Esophagus muscularis mucosa (tissue), 4 donors: Measurements from ENCODE around the gene ARHGEF38. TPM values are rescaled to one million over a fixed set of nuclear protein-coding genes. Genes with fewer than 3 reads are reported as not detected.

ENCODE experiments used
- DNase-seq: peaks from one replicate; pipeline ENCODE4 v3.0.0-alpha.2; 2017; ENCODE audit errors: extremely low spot score
- H3K27ac ChIP-seq, 4 donors: fragments of 200-600 bp; sonication (generic); replicated peaks in 1 of 4; 1 replicate in 3 of 4; 2 replicates in 1 of 4; pipeline ENCODE4 v1.5.1; 2016 to 2019; ENCODE audit warnings: mild to moderate bottlenecking in 1 of 4
- H3K27me3 ChIP-seq, 4 donors: fragments of 200-600 bp; sonication (generic); one replicate each; pipeline versions ENCODE4 v1.5.1 to v1.6.0; 2016 to 2019
- H3K36me3 ChIP-seq, 4 donors: fragments of 200-600 bp; sonication (generic); one replicate each; pipeline ENCODE4 v1.5.1; 2016 to 2019
- H3K4me1 ChIP-seq, 4 donors: fragments of 200-600 bp; sonication (generic); one replicate each; pipeline ENCODE4 v1.5.1; 2016 to 2019
- H3K4me3 ChIP-seq, 4 donors: fragments of 200-600 bp; sonication (generic); 1 replicate in 2 of 4; 2 replicates in 2 of 4; pipeline ENCODE4 v1.5.1; 2016 to 2019; ENCODE audit warnings: mild to moderate bottlenecking in 4 of 4, moderate library complexity in 1 of 4
- H3K9me3 ChIP-seq, 4 donors: fragments of 200-600 bp; sonication (generic); 1 replicate in 3 of 4; 2 replicates in 1 of 4; pipeline ENCODE4 v1.5.1; 2016 to 2019
- EP300 ChIP-seq: sonication (generic); formaldehyde crosslinking; IDR thresholded peaks from one replicate; pipeline ENCODE4 v1.6.1; 2017; ENCODE audit warnings: antibody characterized with exemption
- POLR2A ChIP-seq: fragments of 450-650 bp; IDR thresholded peaks from one replicate; pipeline ENCODE4 v1.6.1; 2017; ENCODE audit warnings: antibody characterized with exemption, moderate library complexity, mild to moderate bottlenecking, low read depth
- POLR2AphosphoS5 ChIP-seq, 2 donors: sonication (generic); formaldehyde crosslinking; IDR thresholded peaks; one replicate each; pipeline ENCODE4 v1.6.1; 2017; ENCODE audit warnings: antibody characterized with exemption in 2 of 2
- WGBS: methylation state at CpG from one replicate; pipeline ENCODE4 v1.1.5; 2018; 5-methylcytosine and 5-hydroxymethylcytosine counted together
- intact Hi-C: fragments of 100-400 bp; cut with DNase I; formaldehyde crosslinking; loops from one replicate; pipeline ENCODE4 v1.15.1; 2023
- total RNA-seq, 4 donors: library from RNA; depleted of rRNA; stranded (reverse); fragments of >200 nt; gene quantifications; one replicate each; pipeline versions ENCODE4 v1.1.0 to v1.2.1, GENCODE V29; 2016
- TF ChIP-seq, protein P1 (sequence below), 3 experiments: fragments of 200-600 bp in 2 of 3; fragments of 450-650 bp in 1 of 3; sonication (generic) in 2 of 3; IDR thresholded peaks; one replicate each; pipeline ENCODE4 v1.5.1; 2017 to 2019; ENCODE audit warnings: antibody characterized with exemption in 3 of 3, mild to moderate bottlenecking in 2 of 3, moderate library complexity in 1 of 3

Gene ARHGEF38, protein sequence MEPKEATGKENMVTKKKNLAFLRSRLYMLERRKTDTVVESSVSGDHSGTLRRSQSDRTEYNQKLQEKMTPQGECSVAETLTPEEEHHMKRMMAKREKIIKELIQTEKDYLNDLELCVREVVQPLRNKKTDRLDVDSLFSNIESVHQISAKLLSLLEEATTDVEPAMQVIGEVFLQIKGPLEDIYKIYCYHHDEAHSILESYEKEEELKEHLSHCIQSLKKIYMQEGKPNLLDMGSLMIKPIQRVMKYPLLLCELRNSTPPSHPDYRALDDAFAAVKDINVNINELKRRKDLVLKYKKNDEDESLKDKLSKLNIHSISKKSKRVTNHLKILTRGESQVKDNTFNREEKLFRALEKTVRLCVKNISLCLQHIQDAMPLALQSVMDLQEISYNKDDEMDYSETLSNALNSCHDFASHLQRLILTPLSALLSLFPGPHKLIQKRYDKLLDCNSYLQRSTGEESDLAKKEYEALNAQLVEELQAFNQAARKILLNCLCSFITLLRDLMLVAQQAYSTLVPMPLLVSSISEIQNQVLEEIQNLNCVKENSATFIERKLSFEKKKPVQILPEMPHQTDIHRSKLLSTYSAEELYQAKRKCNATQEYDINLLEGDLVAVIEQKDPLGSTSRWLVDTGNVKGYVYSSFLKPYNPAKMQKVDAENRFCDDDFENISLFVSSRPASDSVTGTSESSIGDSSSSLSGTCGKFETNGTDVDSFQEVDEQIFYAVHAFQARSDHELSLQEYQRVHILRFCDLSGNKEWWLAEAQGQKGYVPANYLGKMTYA
- under 1 TPM in 1 of 4 donors, not detected in 3; 0.29 TPM for total RNA-seq

DNA sequence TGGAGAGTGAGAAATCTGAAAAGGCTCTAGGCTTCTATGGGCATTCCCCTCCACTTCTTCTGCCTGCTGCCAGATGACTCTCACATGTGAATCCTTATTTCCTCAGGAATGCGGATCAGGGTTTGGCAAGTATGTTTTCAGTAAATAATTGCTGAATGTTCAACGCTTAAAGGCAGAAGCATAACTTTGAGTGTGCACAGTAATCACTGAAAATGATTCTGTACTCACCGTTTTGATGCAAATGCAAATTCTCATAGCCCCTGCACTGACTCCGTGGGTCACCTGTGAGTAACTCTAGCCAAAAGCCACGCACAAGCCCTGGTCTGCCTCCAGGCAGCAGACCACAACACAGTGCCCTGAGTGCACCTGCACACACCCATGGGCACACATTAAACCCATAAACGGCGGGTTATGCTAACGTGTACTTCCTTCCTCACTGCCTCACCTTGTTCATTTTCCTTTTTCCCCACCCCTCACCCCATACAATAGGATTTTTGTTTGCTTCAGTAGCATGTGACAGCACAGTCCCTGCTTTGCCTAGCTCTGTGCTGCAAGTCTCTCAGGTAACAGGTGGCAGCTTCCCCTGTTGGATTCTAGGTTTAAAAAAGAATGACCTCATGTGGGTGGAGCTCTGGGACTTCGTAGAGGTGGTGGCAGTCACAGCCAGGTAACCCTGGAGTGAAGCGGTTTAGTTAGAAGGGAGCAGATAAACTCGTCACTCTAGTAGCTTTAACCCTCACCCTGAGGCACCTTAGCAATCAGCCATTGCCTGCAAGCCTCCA lies at the start of gene ARHGEF38:
TSS of gene ARHGEF38 (plus strand) at position 656 of the 782 bp plus-strand sequence. CDS start 146 bp downstream, outside the sequence.
- TF ChIP-seq EP300 (no peak), POLR2AphosphoS5 (IDR thresholded peaks at IDR 0.05) (no peak), POLR2A (no peak)
- TF ChIP-seq, protein P1, sequence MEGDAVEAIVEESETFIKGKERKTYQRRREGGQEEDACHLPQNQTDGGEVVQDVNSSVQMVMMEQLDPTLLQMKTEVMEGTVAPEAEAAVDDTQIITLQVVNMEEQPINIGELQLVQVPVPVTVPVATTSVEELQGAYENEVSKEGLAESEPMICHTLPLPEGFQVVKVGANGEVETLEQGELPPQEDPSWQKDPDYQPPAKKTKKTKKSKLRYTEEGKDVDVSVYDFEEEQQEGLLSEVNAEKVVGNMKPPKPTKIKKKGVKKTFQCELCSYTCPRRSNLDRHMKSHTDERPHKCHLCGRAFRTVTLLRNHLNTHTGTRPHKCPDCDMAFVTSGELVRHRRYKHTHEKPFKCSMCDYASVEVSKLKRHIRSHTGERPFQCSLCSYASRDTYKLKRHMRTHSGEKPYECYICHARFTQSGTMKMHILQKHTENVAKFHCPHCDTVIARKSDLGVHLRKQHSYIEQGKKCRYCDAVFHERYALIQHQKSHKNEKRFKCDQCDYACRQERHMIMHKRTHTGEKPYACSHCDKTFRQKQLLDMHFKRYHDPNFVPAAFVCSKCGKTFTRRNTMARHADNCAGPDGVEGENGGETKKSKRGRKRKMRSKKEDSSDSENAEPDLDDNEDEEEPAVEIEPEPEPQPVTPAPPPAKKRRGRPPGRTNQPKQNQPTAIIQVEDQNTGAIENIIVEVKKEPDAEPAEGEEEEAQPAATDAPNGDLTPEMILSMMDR (IDR thresholded peaks at IDR 0.05), result no peak
- no peaks in the 10 kb centered on the region for H3K4me1 ChIP-seq
- no peak within 1 kb of the TSS for H3K27ac ChIP-seq
- no peak within 1 kb of the TSS for H3K4me3 ChIP-seq
- no peaks in the 10 kb centered on the region for H3K36me3 ChIP-seq
- no peaks in the 10 kb centered on the region for H3K9me3 ChIP-seq
- intact Hi-C loops, result no loop called here
- no peaks in the 10 kb centered on the region for H3K27me3 ChIP-seq
- WGBS, result 52% methylated on average over 11 of the region's 11 CpGs
- no peak for DNase-seq

DNA sequence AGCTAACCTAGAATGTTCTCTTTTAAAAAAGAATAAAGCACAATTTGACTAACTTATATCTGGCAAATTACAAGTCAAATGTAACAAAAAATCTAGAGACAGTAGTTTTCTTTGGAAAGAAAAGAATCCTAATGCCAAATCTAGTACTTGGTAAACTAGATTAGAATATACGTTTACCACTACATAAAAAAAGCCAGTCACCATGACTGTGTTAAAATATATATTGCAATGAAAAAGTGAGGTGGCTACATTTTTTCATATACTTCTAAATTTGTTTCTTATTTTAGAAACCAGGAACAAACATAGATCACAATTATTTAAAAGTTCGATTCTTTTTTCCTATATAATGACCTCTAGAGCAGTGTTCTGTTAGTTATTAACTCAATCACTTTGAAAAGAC lies 48.9 kb upstream of the ARHGEF38 start:
- no peaks in the 10 kb centered on the region for H3K9me3 ChIP-seq
- H3K27ac ChIP-seq, result no peak overlapping the region
- no peak for TF ChIP-seq POLR2AphosphoS5 (IDR thresholded peaks at IDR 0.05)
- TF ChIP-seq EP300, result no peak
- TF ChIP-seq, protein P1 (IDR thresholded peaks at IDR 0.05), result no peak
- no peak for DNase-seq
- no peaks in the 10 kb centered on the region for H3K4me1 ChIP-seq
- 79% methylated on average over 2 of the region's 2 CpGs for WGBS
- intact Hi-C loops, result no loop called here
- H3K4me3 ChIP-seq, result no peak overlapping the region
- H3K27me3 ChIP-seq, result no peaks in the 10 kb centered on the region
- no peaks in the 10 kb centered on the region for H3K36me3 ChIP-seq

DNA sequence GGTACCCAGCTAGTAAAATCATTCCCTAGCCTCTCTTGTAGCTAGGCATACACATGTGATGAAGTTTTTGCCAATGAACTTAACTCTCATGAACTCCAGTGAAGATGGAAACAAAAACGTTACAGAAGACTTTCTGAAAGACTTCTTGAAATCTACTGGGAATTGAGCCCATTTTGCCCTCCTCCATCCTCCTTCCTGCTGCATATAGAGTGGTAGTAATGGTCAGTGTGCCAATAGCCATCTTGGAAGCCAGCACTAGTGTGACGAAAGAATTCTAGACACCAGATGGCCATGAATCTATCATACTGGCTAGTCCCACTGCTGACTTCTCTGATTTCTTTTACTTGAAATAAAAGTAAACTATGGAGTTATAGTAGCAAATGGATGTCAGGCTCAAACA lies 47.7 kb upstream of the ARHGEF38 start:
- no peak overlapping the region for H3K4me3 ChIP-seq
- H3K9me3 ChIP-seq, result no peaks in the 10 kb centered on the region
- H3K36me3 ChIP-seq, result no peaks in the 10 kb centered on the region
- WGBS, result 47% methylated on average over 2 of the region's 2 CpGs
- DNase-seq, result no peak
- no peak overlapping the region for H3K27ac ChIP-seq
- no peaks in the 10 kb centered on the region for H3K4me1 ChIP-seq
- no peaks in the 10 kb centered on the region for H3K27me3 ChIP-seq
- TF ChIP-seq EP300, result no peak
- TF ChIP-seq, protein P1 (IDR thresholded peaks at IDR 0.05), result no peak
- TF ChIP-seq POLR2AphosphoS5 (IDR thresholded peaks at IDR 0.05), result no peak
- TF ChIP-seq POLR2A, result no peak
- intact Hi-C loops, result no loop called here

DNA sequence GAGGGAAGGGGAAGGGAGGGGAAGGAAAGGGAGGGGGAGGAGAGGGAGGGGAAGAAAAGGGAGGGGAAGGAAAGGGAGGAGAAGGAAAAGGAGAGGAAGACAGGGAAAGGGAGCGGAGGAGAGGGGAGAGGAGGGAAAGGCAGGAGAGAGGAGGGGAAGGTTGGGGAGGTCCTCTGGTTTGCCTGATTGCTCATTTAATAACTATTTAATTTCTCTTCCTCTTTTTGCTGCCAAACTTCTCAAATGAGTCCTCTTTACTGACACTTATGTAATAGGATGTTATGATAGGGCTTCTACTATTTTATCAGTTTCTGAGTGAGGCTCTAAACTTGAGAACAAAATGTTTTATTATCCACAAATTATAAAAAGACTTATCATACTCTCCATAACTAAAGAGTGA lies 43.1 kb upstream of the ARHGEF38 start:
- H3K4me3 ChIP-seq, result no peak overlapping the region
- WGBS, result 59% methylated on average over 1 of the region's 1 CpG
- H3K27me3 ChIP-seq, result no peaks in the 10 kb centered on the region
- H3K36me3 ChIP-seq, result no peaks in the 10 kb centered on the region
- H3K4me1 ChIP-seq, result no peaks in the 10 kb centered on the region
- H3K27ac ChIP-seq, result no peak overlapping the region
- DNase-seq, result no peak
- intact Hi-C loops, result no loop called here
- H3K9me3 ChIP-seq, result no peaks in the 10 kb centered on the region
- TF ChIP-seq POLR2AphosphoS5 (IDR thresholded peaks at IDR 0.05), result no peak
- no peak for TF ChIP-seq POLR2A
- TF ChIP-seq EP300, result no peak
- TF ChIP-seq, protein P1 (IDR thresholded peaks at IDR 0.05), result no peak
